Prostate gland (tissue), 2 donors: Measurements from ENCODE around the gene ZNF74. TPM values are rescaled to one million over a fixed set of nuclear protein-coding genes. Genes with fewer than 3 reads are reported as not detected.

ENCODE experiments used
- DNase-seq: peaks from one replicate; pipeline ENCODE4 v3.0.0-alpha.2; 2019; ENCODE audit warnings: low spot score
- H3K27ac ChIP-seq, 2 donors: fragments of 200-600 bp; sonication (generic); 2 replicates each; pipeline ENCODE4 v1.5.1; 2017 to 2019
- H3K27me3 ChIP-seq: fragments of 200-600 bp; sonication (generic); replicated peaks from 2 replicates; pipeline ENCODE4 v1.5.1; 2019; ENCODE audit not compliant: insufficient read depth
- H3K36me3 ChIP-seq, 2 donors: fragments of 200-600 bp; sonication (generic); 1 replicate in 1 of 2; 2 replicates in 1 of 2; pipeline versions ENCODE4 v1.5.1 to v1.8.1; 2017 to 2019
- H3K4me1 ChIP-seq: fragments of 200-600 bp; sonication (generic); replicated peaks from 2 replicates; pipeline ENCODE4 v1.5.1; 2019
- H3K4me3 ChIP-seq, 2 donors: fragments of 200-600 bp; sonication (generic); 2 replicates each; pipeline ENCODE4 v1.5.1; 2017 to 2019
- H3K9me3 ChIP-seq: fragments of 200-600 bp; sonication (generic); 2 replicates; pipeline ENCODE4 v1.5.1; 2017
- CTCF ChIP-seq, 4 experiments: fragments of 200-600 bp in 2 of 4; fragments of 450-650 bp in 2 of 4; sonication (generic) in 2 of 4; IDR thresholded peaks; 1 replicate in 3 of 4; 2 replicates in 1 of 4; pipeline ENCODE4 v1.5.1; 2016 to 2019; ENCODE audit warnings: antibody characterized with exemption in 4 of 4, mild to moderate bottlenecking in 2 of 4, moderate library complexity in 2 of 4
- POLR2A ChIP-seq: fragments of 450-650 bp; IDR thresholded peaks from one replicate; pipeline ENCODE4 v1.6.1; 2016; ENCODE audit warnings: antibody characterized with exemption, mild to moderate bottlenecking
- POLR2AphosphoS5 ChIP-seq: sonication (generic); formaldehyde crosslinking; IDR thresholded peaks from one replicate; pipeline ENCODE4 v1.6.1; 2017; ENCODE audit warnings: antibody characterized with exemption
- WGBS: methylation state at CpG from one replicate; pipeline ENCODE4 v1.1.5; 2018; 5-methylcytosine and 5-hydroxymethylcytosine counted together
- intact Hi-C: fragments of 100-400 bp; cut with DNase I; formaldehyde crosslinking; loops from one replicate; pipeline ENCODE4 v1.14.2; 2022
- total RNA-seq, 2 donors: library from RNA; depleted of rRNA; stranded (reverse); fragments of >200 nt; gene quantifications; one replicate each; pipeline ENCODE4 v1.1.0, GENCODE V29; 2016

The ZNF74 gene
- total RNA-seq, 2 donors from 2014 or later, result 17.0 to 41.6 TPM

GRCh38 chr22:20405291-20405930, 11.5 kb downstream of the ZNF74 start:
- no peak for DNase-seq
- Histone ChIP-seq H3K4me1 (no peaks in the 10 kb centered on the region), H3K4me3 (no peak overlapping the region), H3K27ac (no peak overlapping the region), H3K27me3 (no peaks in the 10 kb centered on the region), H3K9me3 (no peaks in the 10 kb centered on the region), H3K36me3 (no peaks in the 10 kb centered on the region)
- WGBS, result 95% methylated on average over 39 of the region's 45 CpGs
- TF ChIP-seq POLR2A (no peak), CTCF (IDR thresholded peaks at IDR 0.05) (no peak), POLR2AphosphoS5 (no peak)
- intact Hi-C loops, result no loop called here

DNA sequence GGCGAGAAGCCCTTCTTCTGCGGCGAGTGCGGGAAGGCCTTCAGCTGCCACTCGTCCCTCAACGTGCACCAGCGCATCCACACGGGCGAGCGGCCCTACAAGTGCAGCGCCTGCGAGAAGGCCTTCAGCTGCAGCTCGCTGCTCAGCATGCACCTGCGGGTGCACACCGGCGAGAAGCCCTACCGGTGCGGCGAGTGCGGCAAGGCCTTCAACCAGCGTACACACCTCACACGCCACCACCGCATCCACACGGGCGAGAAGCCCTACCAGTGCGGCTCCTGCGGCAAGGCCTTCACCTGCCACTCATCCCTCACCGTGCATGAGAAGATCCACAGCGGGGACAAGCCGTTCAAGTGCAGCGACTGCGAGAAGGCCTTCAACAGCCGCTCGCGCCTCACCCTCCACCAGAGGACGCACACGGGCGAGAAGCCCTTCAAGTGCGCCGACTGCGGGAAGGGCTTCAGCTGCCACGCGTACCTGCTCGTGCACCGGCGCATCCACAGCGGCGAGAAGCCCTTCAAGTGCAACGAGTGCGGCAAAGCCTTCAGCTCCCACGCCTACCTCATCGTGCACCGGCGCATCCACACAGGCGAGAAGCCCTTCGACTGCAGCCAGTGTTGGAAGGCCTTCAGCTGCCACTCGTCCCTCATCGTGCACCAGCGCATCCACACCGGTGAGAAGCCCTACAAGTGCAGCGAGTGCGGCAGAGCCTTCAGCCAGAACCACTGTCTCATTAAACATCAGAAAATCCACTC, 12.2 kb downstream of the ZNF74 start:
- no peaks in the 10 kb centered on the region for H3K36me3 ChIP-seq
- WGBS, result 97% methylated on average over 51 of the region's 62 CpGs
- intact Hi-C loops, result no loop called here
- no peaks in the 10 kb centered on the region for H3K9me3 ChIP-seq
- H3K4me1 ChIP-seq, result no peaks in the 10 kb centered on the region
- TF ChIP-seq POLR2AphosphoS5 (no peak), CTCF (IDR thresholded peaks at IDR 0.05) (no peak), POLR2A (no peak)
- no peak overlapping the region for H3K4me3 ChIP-seq
- no peaks in the 10 kb centered on the region for H3K27me3 ChIP-seq
- no peak for DNase-seq
- no peak overlapping the region for H3K27ac ChIP-seq

DNA sequence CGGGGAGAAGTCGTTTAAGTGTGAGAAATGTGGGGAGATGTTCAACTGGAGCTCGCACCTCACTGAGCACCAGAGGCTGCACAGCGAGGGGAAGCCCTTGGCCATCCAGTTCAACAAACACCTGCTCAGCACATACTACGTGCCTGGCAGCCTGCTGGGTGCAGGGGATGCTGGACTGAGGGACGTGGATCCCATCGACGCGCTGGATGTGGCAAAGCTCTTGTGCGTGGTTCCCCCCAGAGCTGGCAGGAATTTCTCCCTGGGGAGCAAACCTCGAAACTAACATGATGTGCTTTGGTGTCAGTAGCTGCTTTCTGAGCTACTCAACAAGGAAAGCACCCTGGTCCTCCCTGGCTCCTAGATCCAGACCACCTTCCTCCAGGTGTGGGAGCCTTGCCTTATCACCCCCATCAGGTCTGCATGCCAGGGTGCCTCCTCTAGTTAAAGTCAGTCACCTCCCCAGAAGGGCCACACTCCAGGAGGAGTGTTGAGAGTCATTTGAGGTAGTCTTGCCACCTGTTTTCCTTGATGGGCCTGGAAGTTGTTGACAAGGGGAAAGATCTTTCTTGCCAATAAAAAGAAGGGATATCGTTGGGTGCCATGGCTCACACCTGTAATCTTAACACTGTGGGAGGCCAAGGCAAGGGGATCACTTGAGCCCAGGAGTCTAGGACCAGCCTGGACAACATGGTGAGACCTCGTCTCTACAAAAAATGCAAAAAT, 12.9 kb downstream of the ZNF74 start:
- no peaks in the 10 kb centered on the region for H3K4me1 ChIP-seq
- H3K36me3 ChIP-seq, result no peaks in the 10 kb centered on the region
- H3K27ac ChIP-seq, result no peak overlapping the region
- 91% methylated on average over 13 of the region's 13 CpGs for WGBS
- no peaks in the 10 kb centered on the region for H3K27me3 ChIP-seq
- intact Hi-C loops, result no loop called here
- no peaks in the 10 kb centered on the region for H3K9me3 ChIP-seq
- no peak for DNase-seq
- TF ChIP-seq POLR2A (no peak), CTCF (IDR thresholded peaks at IDR 0.05) (no peak), POLR2AphosphoS5 (no peak)
- H3K4me3 ChIP-seq, result no peak overlapping the region

GRCh38 chr22:20407829-20408228, 13.9 kb downstream of the ZNF74 start:
- no peaks in the 10 kb centered on the region for H3K4me1 ChIP-seq
- TF ChIP-seq CTCF (IDR thresholded peaks at IDR 0.05) (no peak), POLR2AphosphoS5 (no peak), POLR2A (no peak)
- DNase-seq, result no peak
- no peak overlapping the region for H3K4me3 ChIP-seq
- no peaks in the 10 kb centered on the region for H3K36me3 ChIP-seq
- intact Hi-C loops, result no loop called here
- H3K9me3 ChIP-seq, result no peaks in the 10 kb centered on the region
- no peak overlapping the region for H3K27ac ChIP-seq
- no peaks in the 10 kb centered on the region for H3K27me3 ChIP-seq
- 89% methylated on average over 3 of the region's 3 CpGs for WGBS
